Neural cell (in vitro differentiated cells): Measurements from ENCODE around the gene S100Z. TPM values are rescaled to one million over a fixed set of nuclear protein-coding genes. Genes with fewer than 3 reads are reported as not detected.
"Not testable (repeated sequence)": the region's sequence is repeated elsewhere in the genome, so short reads cannot be mapped to it uniquely, and the experiment has no call there.

Experiments used
- H2AFZ ChIP-seq: fragments of 200-600, 300-800 bp; sonication (generic), shearing (Covaris generic); 2 replicates; pipeline ENCODE4 v1.6.0; 2014; ENCODE audit warnings: low read depth, mild to moderate bottlenecking, antibody characterized with exemption, low read length, moderate library complexity
- H3F3A ChIP-seq: fragments of 200-600 bp; shearing (Covaris generic); 2 replicates; pipeline ENCODE4 v1.6.1; 2016; ENCODE audit warnings: mild to moderate bottlenecking, moderate library complexity, mixed read lengths, antibody characterized with exemption, low read length; ENCODE audit not compliant: insufficient read depth, poor library complexity, severe bottlenecking
- H3K27ac ChIP-seq: fragments of 200-600, 300-800 bp; sonication (generic), shearing (Covaris generic); 2 replicates; pipeline ENCODE4 v1.5.1; 2014; ENCODE audit warnings: mild to moderate bottlenecking, low read length, moderate library complexity
- H3K27me3 ChIP-seq: fragments of 300-800, 200-600 bp; sonication (generic), shearing (Covaris generic); 2 replicates; pipeline ENCODE4 v1.6.0; 2014; ENCODE audit warnings: mild to moderate bottlenecking, low read depth, low read length, moderate library complexity; ENCODE audit not compliant: insufficient read depth
- H3K36me3 ChIP-seq: fragments of 300-800, 200-600 bp; sonication (generic), shearing (Covaris generic); 2 replicates; pipeline ENCODE4 v1.5.1; 2014; ENCODE audit warnings: mild to moderate bottlenecking, antibody characterized with exemption, low read length, moderate library complexity; ENCODE audit not compliant: insufficient read depth
- H3K4me2 ChIP-seq: fragments of 300-800, 200-600 bp; sonication (generic), shearing (Covaris generic); 2 replicates; pipeline ENCODE4 v1.6.0; 2014; ENCODE audit warnings: mild to moderate bottlenecking, low read length
- H3K4me3 ChIP-seq: fragments of 300-800, 200-600 bp; sonication (generic), shearing (Covaris generic); 2 replicates; pipeline ENCODE4 v1.5.1; 2014; ENCODE audit warnings: mild to moderate bottlenecking, low read length, moderate library complexity
- H3K79me2 ChIP-seq: fragments of 200-600 bp; shearing (Covaris generic); replicated peaks from 2 replicates; pipeline ENCODE4 v1.6.0; 2014; ENCODE audit warnings: mild to moderate bottlenecking, low read length, moderate library complexity; ENCODE audit not compliant: insufficient read depth
- H3K9ac ChIP-seq: fragments of 300-800, 200-600 bp; sonication (generic), shearing (Covaris generic); 2 replicates; pipeline ENCODE4 v1.6.1; 2016; ENCODE audit warnings: mild to moderate bottlenecking, low read length, mixed read lengths
- H3K9me2 ChIP-seq: fragments of 200-600 bp; shearing (Covaris generic); 2 replicates; pipeline ENCODE4 v1.6.1; 2016; ENCODE audit warnings: mild to moderate bottlenecking, low read length, mixed read lengths; ENCODE audit not compliant: insufficient read depth
- H3K9me3 ChIP-seq: fragments of 200-600, 300-800 bp; sonication (generic), shearing (Covaris generic); 2 replicates; pipeline ENCODE4 v1.6.1; 2016; ENCODE audit warnings: mild to moderate bottlenecking, mixed run types, low read length, moderate library complexity, mixed read lengths
- H4K20me1 ChIP-seq: fragments of 200-600 bp; shearing (Covaris generic); 2 replicates; pipeline ENCODE4 v1.6.1; 2016; ENCODE audit warnings: mild to moderate bottlenecking, mixed run types; ENCODE audit not compliant: insufficient read depth
- CTCF ChIP-seq: fragments of 450-650 bp; IDR thresholded peaks from 2 replicates; pipeline ENCODE4 v1.5.1; 2014; ENCODE audit warnings: antibody characterized with exemption, mild to moderate bottlenecking, moderate library complexity; ENCODE audit not compliant: poor library complexity, severe bottlenecking
- EP300 ChIP-seq: fragments of 450-650 bp; conservative IDR thresholded peaks from 2 replicates; pipeline ENCODE4 v1.6.1; 2014; ENCODE audit warnings: antibody characterized with exemption, mild to moderate bottlenecking, moderate library complexity; ENCODE audit not compliant: poor library complexity, severe bottlenecking
- EZH2 ChIP-seq: fragments of 200-600, 300-800 bp; shearing (Covaris generic), sonication (generic); IDR thresholded peaks from 2 replicates; pipeline ENCODE4 v1.6.1; 2014; ENCODE audit warnings: antibody characterized with exemption, low read length, borderline replicate concordance, mild to moderate bottlenecking; ENCODE audit not compliant: insufficient read depth, poor library complexity, severe bottlenecking
- MXI1 ChIP-seq: fragments of 450-650 bp; conservative IDR thresholded peaks from 2 replicates; pipeline ENCODE4 v1.6.1; 2014; ENCODE audit warnings: antibody characterized with exemption, mild to moderate bottlenecking; ENCODE audit not compliant: poor library complexity, severe bottlenecking
- POLR2AphosphoS5 ChIP-seq: IDR thresholded peaks from 2 replicates; pipeline ENCODE4 v1.6.1; 2012
- RAD21 ChIP-seq: fragments of 450-650 bp; conservative IDR thresholded peaks from 2 replicates; pipeline ENCODE4 v1.6.1; 2014; ENCODE audit warnings: antibody characterized with exemption, mild to moderate bottlenecking, moderate library complexity
- SMC3 ChIP-seq: fragments of 450-650 bp; conservative IDR thresholded peaks from 2 replicates; pipeline ENCODE4 v1.6.1; 2014; ENCODE audit warnings: antibody characterized with exemption, mild to moderate bottlenecking, moderate library complexity; ENCODE audit not compliant: poor library complexity
- TAF1 ChIP-seq: IDR thresholded peaks from 2 replicates; pipeline ENCODE4 v1.6.1; 2012; ENCODE audit warnings: low read depth
- polyA plus RNA-seq: library from polyadenylated mRNA; depleted of rRNA; stranded (reverse); fragments of >200 nt; gene quantifications from 2 replicates; pipeline ENCODE4 v1.2.3, GENCODE V29; 2014
- TF ChIP-seq, protein P1 (sequence below): IDR thresholded peaks from 2 replicates; pipeline ENCODE4 v1.6.1; 2012; ENCODE audit warnings: borderline replicate concordance

Gene S100Z
- polyA plus RNA-seq, 1 donor from 2014 or later, result not detected

GRCh38 chr5:76820526-76820890 lies 29.3 kb upstream of the S100Z start:
- Histone ChIP-seq H3K27me3 (peaks cover 37% of the 10 kb centered on the region), H2AFZ (no peak overlapping the region), H4K20me1 (no peaks in the 10 kb centered on the region), H3K9ac (no peak overlapping the region), H3K9me3 (no peaks in the 10 kb centered on the region), H3K4me2 (no peak overlapping the region), H3K79me2 (no peaks in the 10 kb centered on the region), H3K27ac (no peak overlapping the region), H3K4me3 (no peak overlapping the region), H3K36me3 (no peaks in the 10 kb centered on the region), H3F3A (no peaks in the 10 kb centered on the region), H3K9me2 (no peaks in the 10 kb centered on the region)
- TF ChIP-seq EP300, result no peak
- TF ChIP-seq, protein P1, sequence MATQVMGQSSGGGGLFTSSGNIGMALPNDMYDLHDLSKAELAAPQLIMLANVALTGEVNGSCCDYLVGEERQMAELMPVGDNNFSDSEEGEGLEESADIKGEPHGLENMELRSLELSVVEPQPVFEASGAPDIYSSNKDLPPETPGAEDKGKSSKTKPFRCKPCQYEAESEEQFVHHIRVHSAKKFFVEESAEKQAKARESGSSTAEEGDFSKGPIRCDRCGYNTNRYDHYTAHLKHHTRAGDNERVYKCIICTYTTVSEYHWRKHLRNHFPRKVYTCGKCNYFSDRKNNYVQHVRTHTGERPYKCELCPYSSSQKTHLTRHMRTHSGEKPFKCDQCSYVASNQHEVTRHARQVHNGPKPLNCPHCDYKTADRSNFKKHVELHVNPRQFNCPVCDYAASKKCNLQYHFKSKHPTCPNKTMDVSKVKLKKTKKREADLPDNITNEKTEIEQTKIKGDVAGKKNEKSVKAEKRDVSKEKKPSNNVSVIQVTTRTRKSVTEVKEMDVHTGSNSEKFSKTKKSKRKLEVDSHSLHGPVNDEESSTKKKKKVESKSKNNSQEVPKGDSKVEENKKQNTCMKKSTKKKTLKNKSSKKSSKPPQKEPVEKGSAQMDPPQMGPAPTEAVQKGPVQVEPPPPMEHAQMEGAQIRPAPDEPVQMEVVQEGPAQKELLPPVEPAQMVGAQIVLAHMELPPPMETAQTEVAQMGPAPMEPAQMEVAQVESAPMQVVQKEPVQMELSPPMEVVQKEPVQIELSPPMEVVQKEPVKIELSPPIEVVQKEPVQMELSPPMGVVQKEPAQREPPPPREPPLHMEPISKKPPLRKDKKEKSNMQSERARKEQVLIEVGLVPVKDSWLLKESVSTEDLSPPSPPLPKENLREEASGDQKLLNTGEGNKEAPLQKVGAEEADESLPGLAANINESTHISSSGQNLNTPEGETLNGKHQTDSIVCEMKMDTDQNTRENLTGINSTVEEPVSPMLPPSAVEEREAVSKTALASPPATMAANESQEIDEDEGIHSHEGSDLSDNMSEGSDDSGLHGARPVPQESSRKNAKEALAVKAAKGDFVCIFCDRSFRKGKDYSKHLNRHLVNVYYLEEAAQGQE, result no peak
- TF ChIP-seq MXI1, result no peak
- no peak for TF ChIP-seq POLR2AphosphoS5
- TF ChIP-seq EZH2, result no peak
- no peak for TF ChIP-seq SMC3
- TF ChIP-seq TAF1, result no peak
- no peak for TF ChIP-seq CTCF
- no peak for TF ChIP-seq RAD21

- H3K27ac ChIP-seq, result no peak overlapping the region
- no peak overlapping the region for H3K4me2 ChIP-seq
- no peaks in the 10 kb centered on the region for H3F3A ChIP-seq
- H3K9me3 ChIP-seq, result no peaks in the 10 kb centered on the region
- no peaks in the 10 kb centered on the region for H3K79me2 ChIP-seq
- peaks cover 37% of the 10 kb centered on the region for H3K27me3 ChIP-seq
- no peaks in the 10 kb centered on the region for H3K9me2 ChIP-seq
- no peak overlapping the region for H2AFZ ChIP-seq
- no peak for TF ChIP-seq EZH2
- TF ChIP-seq RAD21, result no peak
- TF ChIP-seq, protein P1, result no peak
- no peak for TF ChIP-seq MXI1
- no peak for TF ChIP-seq CTCF
- TF ChIP-seq SMC3, result no peak
- TF ChIP-seq POLR2AphosphoS5, result no peak
- no peak for TF ChIP-seq EP300
- TF ChIP-seq TAF1, result no peak
- no peak overlapping the region for H3K4me3 ChIP-seq
- no peak overlapping the region for H3K9ac ChIP-seq
- H3K36me3 ChIP-seq, result no peaks in the 10 kb centered on the region
- no peaks in the 10 kb centered on the region for H4K20me1 ChIP-seq
Observed at GRCh38 chr5:76821136-76821535, 28.7 kb upstream of the S100Z start.

DNA sequence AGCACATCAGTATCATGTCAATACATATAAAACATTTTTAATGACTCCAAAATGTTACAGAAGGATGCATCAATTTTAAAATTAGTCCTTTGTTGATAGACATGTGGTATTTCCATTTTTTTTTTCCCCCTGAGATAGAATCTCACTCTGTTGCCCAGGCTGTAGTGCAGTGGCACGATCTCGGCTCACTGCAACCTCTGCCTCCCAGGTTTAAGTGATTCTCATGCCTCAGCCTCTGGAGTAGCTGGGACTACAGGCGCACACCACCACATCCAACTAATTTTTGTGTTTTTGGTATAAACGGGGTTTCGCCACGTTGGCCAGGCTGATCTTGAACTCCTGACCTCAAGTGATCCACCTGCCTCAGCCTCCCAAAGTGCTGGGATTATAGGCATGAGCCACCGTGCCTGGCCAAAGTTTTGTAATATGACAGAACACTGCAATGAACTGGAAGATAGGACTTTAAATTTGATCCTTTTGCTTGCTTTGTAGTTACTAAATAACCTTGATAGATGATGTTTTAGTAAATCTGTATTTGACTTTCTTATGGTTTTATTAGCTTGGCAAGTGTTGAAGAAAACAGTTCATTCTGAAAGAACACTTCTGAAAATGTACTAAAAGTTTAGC lies 27.6 kb upstream of the S100Z start:
- H3K79me2 ChIP-seq, H4K20me1 ChIP-seq, H3K27ac ChIP-seq, H2AFZ ChIP-seq, H3K4me3 ChIP-seq, H3K36me3 ChIP-seq, H3K4me2 ChIP-seq, H3K9me2 ChIP-seq, H3F3A ChIP-seq, H3K9me3 ChIP-seq, H3K9ac ChIP-seq: not testable (repeated sequence)
- peaks cover 37% of the 10 kb centered on the region for H3K27me3 ChIP-seq
